HG02623 (cell line): ENCODE measurements around the gene MAPT.

Experiments
- ATAC-seq: cut with Tn5 transposase; IDR thresholded peaks from one replicate; pipeline ENCODE4 v1.9.1; 2021; ENCODE audit warnings: moderate library complexity; ENCODE audit not compliant: unreplicated experiment

MAPT gene

GRCh38 chr17:46044286-46044928 lies 150.1 kb downstream of the MAPT start:
- no peak for ATAC-seq

GRCh38 chr17:46044989-46045388 lies 150.6 kb downstream of the MAPT start:
- no peak for ATAC-seq

DNA sequence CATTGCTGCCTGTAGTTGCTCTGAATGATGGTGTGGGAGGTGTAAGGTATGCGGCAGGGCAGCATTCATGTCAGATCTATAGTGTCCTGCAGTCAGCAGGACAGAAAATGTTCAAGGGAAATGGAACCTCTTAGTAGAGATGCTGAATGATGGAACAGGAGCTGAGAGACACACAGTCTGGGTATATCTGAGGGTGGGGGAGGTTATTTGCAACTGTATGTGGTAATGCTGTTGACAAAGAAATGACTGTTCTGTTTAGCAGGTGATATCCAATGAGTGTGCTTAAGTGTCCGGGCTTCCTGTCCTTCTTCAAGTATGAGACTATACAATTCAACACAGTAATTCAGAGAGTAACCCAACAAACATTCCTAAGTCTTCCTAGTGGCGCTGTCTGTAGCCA lies 151.3 kb downstream of the MAPT start:
- ATAC-seq: no peak

GRCh38 chr17:46046957-46047356 lies 152.6 kb downstream of the MAPT start:
- ATAC-seq: no peak

DNA sequence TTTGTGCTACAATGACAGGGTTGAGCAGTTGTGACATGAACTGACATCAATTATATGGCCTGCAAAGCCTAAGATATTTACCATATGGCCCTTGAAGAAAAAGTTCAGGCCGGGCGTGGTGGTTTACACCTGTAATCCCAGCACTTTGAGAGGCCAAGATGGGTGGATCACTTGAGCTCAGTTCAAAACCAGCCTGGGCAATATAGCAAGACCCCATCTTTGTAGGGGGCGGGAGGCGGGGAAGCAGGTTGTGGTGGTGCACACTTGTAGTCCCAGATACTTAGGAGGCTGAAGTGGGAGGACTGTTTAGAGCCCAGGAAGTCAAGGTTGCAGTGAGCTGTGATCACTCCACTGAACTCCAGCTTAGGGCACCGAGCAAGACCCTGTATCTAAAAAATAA lies 153.0 kb downstream of the MAPT start:
- no peak for ATAC-seq

DNA sequence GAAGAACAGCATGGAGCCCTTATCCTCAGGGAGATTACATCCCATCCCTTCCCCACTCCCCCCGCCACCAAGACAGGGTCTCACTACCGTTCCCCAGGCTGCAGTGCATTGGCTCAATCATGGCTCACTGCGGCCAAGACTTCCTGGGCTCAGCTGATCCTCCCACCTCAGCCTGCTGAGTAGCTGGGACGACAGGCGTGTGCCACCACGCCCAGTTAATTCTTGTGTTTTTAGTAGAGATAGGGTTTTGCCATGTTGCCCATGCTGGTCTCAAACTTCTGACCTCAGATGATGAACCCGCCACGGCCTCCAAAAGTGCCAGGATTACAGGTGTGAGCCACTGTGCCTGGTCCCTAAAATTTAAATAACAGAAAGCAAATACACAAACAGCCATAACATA lies 153.5 kb downstream of the MAPT start:
- no peak for ATAC-seq

GRCh38 chr17:46049656-46050055 lies 155.3 kb downstream of the MAPT start:
- ATAC-seq: no peak

GRCh38 chr17:46053911-46054534 lies 159.7 kb downstream of the MAPT start:
- no peak for ATAC-seq

- no peak for ATAC-seq
These were observed 162.5 kb downstream of the MAPT start for GRCh38 chr17:46056800-46057304.

DNA sequence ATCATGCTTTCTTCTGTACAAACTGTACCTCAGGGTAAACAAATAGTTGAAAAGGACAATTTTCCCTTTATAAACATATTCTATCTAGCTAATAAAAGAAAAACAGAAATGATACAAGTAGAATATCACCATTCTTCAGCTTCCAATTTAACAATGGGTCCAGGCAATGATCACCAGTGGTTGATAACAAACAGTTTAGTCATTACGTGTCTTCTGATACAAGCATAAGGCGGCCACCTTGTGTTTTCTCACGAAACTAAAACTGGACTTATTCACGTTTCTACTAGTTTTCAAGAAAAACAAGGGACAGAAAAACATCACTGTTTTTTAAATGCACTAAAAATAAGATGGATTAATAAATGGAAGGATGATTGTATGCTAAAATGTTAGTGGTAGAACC lies 163.0 kb downstream of the MAPT start:
- ATAC-seq: no peak

DNA sequence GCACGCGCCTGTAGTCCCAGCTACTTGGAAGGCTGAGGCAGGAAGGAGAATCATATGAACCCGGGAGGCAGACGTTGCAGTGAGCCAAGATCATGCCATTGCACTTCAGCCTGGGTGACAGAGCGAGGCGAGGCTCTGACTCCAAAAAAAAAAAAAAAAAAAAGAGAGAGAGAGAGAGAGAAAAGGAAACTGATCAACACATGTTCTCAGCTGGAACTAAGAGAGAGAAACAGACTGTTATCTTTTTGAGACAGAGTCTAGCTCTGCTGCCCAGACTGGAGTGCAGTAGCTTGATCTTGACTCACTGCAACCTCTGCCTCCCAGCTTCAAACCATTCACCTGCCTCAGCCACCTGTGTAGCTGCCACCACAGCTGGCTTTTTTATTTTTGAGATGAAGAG lies 165.1 kb downstream of the MAPT start:
- ATAC-seq: no peak

DNA sequence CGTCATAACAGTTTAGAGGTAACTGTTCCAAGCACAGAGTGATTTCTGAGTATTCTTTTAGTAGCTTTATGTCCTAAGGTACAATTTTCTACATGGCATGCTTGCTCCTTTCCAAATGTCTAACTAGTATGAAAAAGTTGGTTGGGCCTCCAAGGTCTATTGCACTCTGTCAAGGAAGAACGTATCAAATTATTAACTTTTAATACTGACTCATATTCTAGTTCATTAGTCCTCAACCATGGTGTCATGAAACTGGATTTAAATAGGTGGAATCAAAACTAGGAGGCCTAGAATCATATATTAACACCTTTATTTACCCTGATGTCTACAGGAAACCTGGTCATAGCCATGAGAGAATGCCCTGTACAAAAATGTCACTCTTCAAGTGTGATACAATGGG lies 166.1 kb downstream of the MAPT start:
- no peak for ATAC-seq

DNA sequence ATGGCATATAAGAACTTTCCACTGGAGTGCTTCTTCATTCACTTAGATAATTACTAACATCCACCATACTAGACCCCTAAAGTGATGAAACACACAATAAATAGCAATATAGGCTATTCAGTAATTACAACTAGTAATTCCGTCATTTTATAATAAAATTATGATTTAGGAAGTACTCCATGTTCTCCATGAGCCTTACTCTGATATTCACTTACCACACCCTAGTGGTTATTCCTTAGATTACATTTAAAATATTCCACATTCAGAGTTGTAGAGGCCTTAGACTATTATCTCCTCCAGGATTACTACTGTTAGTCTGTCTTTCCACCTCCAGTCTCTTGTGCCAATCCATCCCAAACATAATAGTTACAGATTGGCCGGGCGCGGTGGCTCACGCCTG lies 167.1 kb downstream of the MAPT start:
- no peak for ATAC-seq

DNA sequence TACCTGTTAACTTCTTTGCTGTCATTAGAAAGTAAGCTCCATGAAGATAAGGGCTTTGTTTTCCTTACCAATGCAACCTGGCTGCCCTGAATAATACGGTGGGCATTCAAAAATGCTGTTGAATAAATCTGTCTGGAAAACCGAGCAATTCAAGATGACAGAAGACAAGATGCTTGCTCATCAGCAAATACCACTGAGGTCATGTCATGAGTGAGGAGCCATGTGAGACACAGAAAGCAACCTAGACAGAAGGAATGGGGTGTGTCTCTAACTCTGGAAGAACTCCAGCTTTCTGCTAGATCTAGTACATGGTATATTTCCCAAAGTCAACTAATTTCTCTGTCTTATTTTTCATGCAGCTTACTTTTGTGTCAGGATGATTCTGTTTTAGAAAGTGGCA lies 168.9 kb downstream of the MAPT start:
- ATAC-seq: no peak

- ATAC-seq: no peak
These were observed 170.1 kb downstream of the MAPT start for GRCh38 chr17:46064460-46064859.

DNA sequence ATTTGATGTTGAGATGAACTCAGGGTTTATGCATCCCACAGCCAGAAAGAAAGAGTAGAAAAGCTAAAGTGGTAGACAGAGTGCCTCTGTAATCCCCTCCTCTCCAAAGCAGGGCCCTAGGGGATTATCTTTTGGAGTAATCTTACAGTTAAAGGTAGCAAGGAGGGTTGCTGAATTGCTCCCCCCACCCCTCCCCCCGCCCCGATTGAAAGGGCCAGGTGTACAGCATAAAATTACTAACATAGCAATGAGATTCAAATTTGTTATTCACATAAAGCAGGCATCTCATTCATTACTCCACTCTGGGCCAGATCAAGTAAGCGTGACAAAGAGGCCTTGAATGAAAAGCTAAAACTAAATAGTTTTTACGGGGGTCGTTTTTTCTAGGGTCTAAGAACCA lies 177.4 kb downstream of the MAPT start:
- no peak for ATAC-seq

GRCh38 chr17:46072998-46073397 lies 178.6 kb downstream of the MAPT start:
- ATAC-seq: no peak

GRCh38 chr17:46074540-46074939 lies 180.2 kb downstream of the MAPT start:
- ATAC-seq: no peak
